Cerebellar cortex (tissue), 1 donor: ENCODE data around the gene NDOR1.

Experiments used
- DNase-seq: peaks from one replicate; pipeline ENCODE4 v3.0.0-alpha.2; 2015; ENCODE audit warnings: low spot score

Gene NDOR1

DNA sequence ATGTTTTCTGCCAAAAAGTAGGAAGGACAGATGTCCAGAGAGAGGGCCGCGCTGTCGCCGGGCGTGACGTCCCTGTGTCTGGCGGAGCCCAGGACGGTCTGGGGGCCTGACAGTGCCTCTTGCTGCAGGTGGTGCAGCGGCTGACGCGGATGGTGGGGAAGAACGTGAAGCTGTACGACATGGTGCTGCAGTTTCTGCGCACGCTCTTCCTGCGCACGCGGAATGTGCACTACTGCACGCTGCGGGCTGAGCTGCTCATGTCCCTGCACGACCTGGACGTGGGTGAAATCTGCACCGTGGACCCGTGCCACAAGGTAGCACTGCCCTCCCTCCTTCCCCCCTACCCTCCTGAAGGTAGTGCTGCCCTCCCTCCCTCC, 57.4 kb downstream of the NDOR1 start:
- DNase-seq: no peak

DNA sequence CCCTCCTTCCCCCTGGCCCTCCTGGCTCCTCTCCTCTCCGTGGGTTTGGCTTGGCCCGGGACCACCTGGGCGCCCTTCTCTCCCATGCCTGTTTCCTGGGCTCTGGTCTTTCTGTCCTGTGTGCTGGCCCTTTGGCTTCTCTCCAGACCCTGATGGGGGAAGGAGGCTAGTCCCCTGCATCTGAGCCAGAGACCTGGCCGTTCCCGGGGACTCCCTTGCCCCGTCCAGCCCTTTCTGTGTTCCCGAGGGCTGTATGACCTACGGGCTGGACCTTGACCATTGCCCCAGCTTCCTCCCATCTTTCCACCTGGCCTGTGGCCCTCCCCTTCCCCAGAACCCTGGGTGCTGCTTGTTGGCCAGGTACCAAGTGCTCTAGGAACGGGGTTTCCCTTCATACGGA, 58.0 kb downstream of the NDOR1 start:
- DNase-seq: no peak

DNA sequence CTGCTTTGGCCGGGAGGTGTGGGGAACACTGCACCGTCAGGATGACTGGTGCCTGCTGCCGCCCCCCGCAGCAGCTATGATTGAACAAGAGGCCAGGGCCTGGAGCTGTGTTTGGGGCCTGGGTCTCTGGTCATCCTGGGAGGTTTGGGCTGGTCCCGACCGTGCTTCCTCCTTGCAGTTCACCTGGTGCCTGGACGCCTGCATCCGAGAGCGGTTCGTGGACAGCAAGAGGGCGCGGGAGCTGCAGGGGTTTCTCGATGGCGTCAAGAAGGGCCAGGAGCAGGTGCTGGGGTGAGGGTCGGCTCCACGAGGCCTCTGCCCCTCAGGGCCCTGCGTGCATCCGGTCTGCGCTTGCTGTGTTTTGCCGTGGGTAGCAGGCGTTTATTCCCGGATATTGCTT, 58.6 kb downstream of the NDOR1 start:
- DNase-seq: no peak

DNA sequence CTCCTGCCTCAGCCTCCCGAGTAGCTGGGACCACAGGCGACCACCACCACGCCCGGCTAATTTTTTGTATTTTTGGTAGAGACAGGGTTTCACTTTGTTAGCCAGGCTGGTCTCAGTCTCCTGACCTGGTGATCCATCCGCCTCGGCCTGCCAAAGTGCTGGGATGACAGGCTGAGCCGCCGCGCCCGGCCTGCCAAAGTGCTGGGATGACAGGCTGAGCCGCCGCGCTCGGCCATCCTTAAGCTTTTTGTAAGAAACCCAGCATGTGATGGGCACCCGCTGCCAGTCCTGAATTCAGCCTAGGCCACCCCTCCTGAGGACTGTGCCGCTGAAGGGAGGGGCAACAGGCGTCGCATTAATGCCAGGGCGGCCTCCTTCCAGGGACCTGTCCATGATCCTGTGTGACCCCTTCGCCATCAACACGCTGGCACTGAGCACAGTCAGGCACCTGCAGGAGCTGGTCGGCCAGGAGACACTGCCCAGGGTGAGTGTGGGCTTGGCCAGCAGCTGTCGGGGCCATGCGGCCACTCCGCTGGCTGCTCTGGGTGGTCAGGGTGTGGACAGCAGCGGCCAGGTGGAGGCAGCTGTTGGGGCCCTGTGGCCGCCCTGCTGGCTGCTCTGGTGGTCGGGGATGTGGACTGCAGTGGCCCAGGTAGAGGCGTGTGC, 60.1 kb downstream of the NDOR1 start:
- DNase-seq: no peak

DNA sequence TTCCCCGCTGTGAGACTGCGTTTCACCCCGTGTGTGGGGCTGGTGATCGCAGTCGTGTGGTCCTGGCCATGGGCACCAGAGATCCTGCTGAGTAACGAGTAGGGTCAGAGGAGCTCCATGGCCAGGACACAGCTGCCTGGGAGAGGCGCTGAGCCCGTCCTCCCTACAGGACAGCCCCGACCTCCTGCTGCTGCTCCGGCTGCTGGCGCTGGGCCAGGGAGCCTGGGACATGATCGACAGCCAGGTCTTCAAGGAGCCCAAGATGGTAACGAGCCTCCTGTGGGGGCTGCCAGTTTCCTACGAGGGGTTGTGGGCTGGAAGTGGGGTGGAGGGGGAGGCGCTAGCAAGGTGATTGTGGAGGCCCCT, 60.6 kb downstream of the NDOR1 start:
- no peak for DNase-seq
